ENCODE data around the gene PIGW. TPM values are rescaled to one million over a fixed set of nuclear protein-coding genes. Genes with fewer than 3 reads are reported as not detected.

Gene PIGW
- total and polyA plus RNA-seq, 2 of the 8 experiments (the other 6 are each of a cell fraction or from before 2014, with no cell fraction given): 12.1 to 28.9 TPM

GRCh38 chr17:36510636-36511035, 24.2 kb upstream of the PIGW start:
- Histone ChIP-seq H2BK20ac (ENCODE audit: low read length) (no peak overlapping the region), H3K79me2 (ENCODE audit: control insufficient read depth in 1 of 2, insufficient read depth in 2 of 2, low read length in 2 of 2) (no peaks in the 10 kb centered on the region), H2BK15ac (ENCODE audit: low read length) (no peak overlapping the region), H2AFZ (ENCODE audit: low read length) (no peak overlapping the region), H3K4ac (replicated peaks; ENCODE audit: insufficient read length, low read depth, low read length) (no peak overlapping the region), H3K36me3 (ENCODE audit: control insufficient read depth in 2 of 4, insufficient read depth in 4 of 4, low read length in 3 of 4) (peaks cover 41 to 90% (median 70%) of the 10 kb centered on the region in 4 experiments), H4K8ac (ENCODE audit: extremely low read depth, insufficient read depth, low read length) (no peak overlapping the region; the same call in 1 of the 2 replicates), H3K18ac (ENCODE audit: extremely low read depth, low read length) (no peak overlapping the region), H4K5ac (ENCODE audit: insufficient read length, low read depth, low read length) (no peak overlapping the region), H3K56ac (replicated peaks; ENCODE audit: insufficient read length, low read depth, low read length) (no peak overlapping the region), H3K14ac (ENCODE audit: insufficient read length) (no peak overlapping the region), H3K23ac (ENCODE audit: insufficient read length) (no peak overlapping the region), H2BK120ac (replicated peaks; ENCODE audit: low read depth, low read length) (no peak overlapping the region), H3K4me1 (replicated peaks in 1 of 4; ENCODE audit: control insufficient read depth in 3 of 4, insufficient read depth in 4 of 4, low read length in 3 of 4) (no peaks in the 10 kb centered on the region), H3K23me2 (ENCODE audit: low read depth, low read length) (no peaks in the 10 kb centered on the region), H3K9ac (replicated peaks in 1 of 4; ENCODE audit: extremely low read depth in 1 of 4, low read depth in 3 of 4, low read length in 3 of 4) (no peak overlapping the region), H3K9me3 (ENCODE audit: insufficient read depth in 2 of 2, low read depth in 1 of 2, low read length in 1 of 2) (no peaks in the 10 kb centered on the region), H2BK5ac (ENCODE audit: low read depth, low read length) (no peak overlapping the region), H3K27ac (ENCODE audit: low read depth, low read length) (no peak overlapping the region), H2BK12ac (ENCODE audit: low read depth, low read length) (no peak overlapping the region), H4K91ac (replicated peaks; ENCODE audit: insufficient read length, low read length) (no peak overlapping the region), H4K20me1 (replicated peaks in 1 of 2; ENCODE audit: control insufficient read depth in 1 of 2, insufficient read depth in 2 of 2, low read length in 2 of 2) (peaks cover 9 to 10% of the 10 kb centered on the region in 2 experiments), H3K4me2 (ENCODE audit: insufficient read depth in 1 of 2, low read depth in 2 of 2, low read length in 2 of 2) (no peak overlapping the region), H3K27me3 (replicated peaks in 1 of 4; ENCODE audit: control insufficient read depth in 3 of 4, extremely low read depth in 1 of 4, insufficient read depth in 3 of 4, low read length in 3 of 4) (no peaks in the 10 kb centered on the region), H3K4me3 (ENCODE audit: extremely low read depth in 1 of 4, insufficient read depth in 2 of 4, low read depth in 3 of 4, low read length in 4 of 4) (no peak overlapping the region), H2AK5ac (ENCODE audit: low read depth, low read length) (no peak overlapping the region), H3K79me1 (ENCODE audit: low read depth, low read length) (no peaks in the 10 kb centered on the region)
- 93% methylated on average over 14 of the region's 14 CpGs; no CpG with 5 or more reads in 1 of the 2 experiments for WGBS, 2 experiments (ENCODE audit: extremely low coverage in 1 of 2, insufficient coverage in 1 of 2, insufficient read length in 1 of 2, insufficient replicate concordance in 2 of 2, low coverage in 1 of 2, low lambda C conversion rate in 2 of 2, missing lambda C conversion rate in 1 of 2)
- ChIA-PET CTCF (ENCODE audit: partially characterized antibody) (no interaction called here), POLR2A (ENCODE audit: partially characterized antibody) (interaction anchor here (1.7 to 13.9 kb wide), 4 partner anchors 15 to 25 kb away, joined by 5 to 205 read pairs (median 32); partner anchors contain the start of gene ZNHIT3)
- FAIRE-seq (no peak), DNase-seq (ENCODE audit: low read depth in 1 of 2, low spot score in 2 of 2) (no peak)
- TF ChIP-seq BCL11A (IDR thresholded peaks at IDR 0.05; ENCODE audit: low read depth in 2 of 2, low read length in 2 of 2): no peak
- no peak for TF ChIP-seq JUND (IDR thresholded peaks at IDR 0.05; ENCODE audit: low read length)
- TF ChIP-seq CHD1 (IDR thresholded peaks at IDR 0.05; ENCODE audit: low read depth, low read length): no peak
- TF ChIP-seq CREB1 (IDR thresholded peaks at IDR 0.05): no peak
- TF ChIP-seq KDM1A (IDR thresholded peaks at IDR 0.05; ENCODE audit: borderline replicate concordance, low read length): no peak
- no peak for TF ChIP-seq EZH2 (IDR thresholded peaks at IDR 0.05; ENCODE audit: low read depth, low read length, severe bottlenecking)
- no peak for TF ChIP-seq CTCF (IDR thresholded peaks at IDR 0.05; ENCODE audit: control extremely low read depth in 1 of 3, insufficient read depth in 1 of 3, low read depth in 1 of 3, low read length in 3 of 3)

All from H1 (cell line).